Upper lobe of left lung (tissue), 4 donors: ENCODE results near the gene MICAL3.

Source experiments
- CTCF ChIP-seq, 6 experiments: fragments of 450-650 bp in 4 of 6; fragments of 200-600 bp in 2 of 6; sonication (generic) in 2 of 6; IDR thresholded peaks; one replicate each; pipeline ENCODE4 v1.5.1; 2016 to 2019; ENCODE audit warnings: antibody characterized with exemption in 6 of 6
- POLR2AphosphoS5 ChIP-seq, 2 donors: sonication (generic); formaldehyde crosslinking; IDR thresholded peaks; one replicate each; pipeline ENCODE4 v1.5.1; 2017; ENCODE audit warnings: antibody characterized with exemption in 2 of 2

- TF ChIP-seq CTCF (IDR thresholded peaks at IDR 0.05) (no peak), POLR2AphosphoS5 (IDR thresholded peaks at IDR 0.05) (no peak)
These were observed 35.4 kb downstream of the MICAL3 start for GRCh38 chr22:17988800-17989513.
